HFFc6 (cell line): ENCODE results near the gene ARID3A. TPM values are rescaled to one million over a fixed set of nuclear protein-coding genes. Genes with fewer than 3 reads are reported as not detected.

ENCODE experiments used
- DNase-seq: peaks from one replicate; pipeline ENCODE4 v3.0.0-alpha.2; 2018
- H3K27ac Mint-ChIP-seq: 2 replicates; pipeline ENCODE4 v1.8.0; 2020; ENCODE audit warnings: mild to moderate bottlenecking, mixed read lengths
- H3K27me3 Mint-ChIP-seq: 2 replicates; pipeline ENCODE4 v1.8.0; 2021; ENCODE audit warnings: mild to moderate bottlenecking, moderate library complexity, mixed read lengths; ENCODE audit not compliant: insufficient read depth
- H3K36me3 Mint-ChIP-seq: 2 replicates; pipeline ENCODE4 v1.8.0; 2021; ENCODE audit warnings: low read depth, mixed read lengths
- H3K4me1 Mint-ChIP-seq: 2 replicates; pipeline ENCODE4 v1.8.0; 2020; ENCODE audit warnings: low read depth, mixed read lengths
- H3K4me3 Mint-ChIP-seq: 2 replicates; pipeline ENCODE4 v1.8.0; 2020; ENCODE audit warnings: mild to moderate bottlenecking, moderate library complexity, mixed read lengths
- H3K9me3 Mint-ChIP-seq: 2 replicates; pipeline ENCODE4 v1.8.0; 2020; ENCODE audit warnings: mild to moderate bottlenecking, mixed read lengths
- CTCF ChIP-seq: fragments of 200-600 bp; sonication (generic); IDR thresholded peaks from 2 replicates; pipeline ENCODE4 v1.5.0; 2021; ENCODE audit warnings: antibody characterized with exemption, mild to moderate bottlenecking
- total RNA-seq, 6 experiments: library from RNA; stranded (reverse); fragmentation: NEBNext Ultra II Directional; extraction: Animal tissue kit (Norgen Biotek cat#: 25700); gene quantifications; 2 replicates in 1 of 6; 3 replicates in 5 of 6; pipeline ENCODE4 v1.2.3, GENCODE V29; 2021

The ARID3A gene
- total RNA-seq, 6 experiments from 2014 or later = 35.1 to 44.2 (median 38.4) TPM

- H3K9me3 Mint-ChIP-seq = no peaks in the 10 kb centered on the region
- TF ChIP-seq CTCF = no peak
- H3K27me3 Mint-ChIP-seq = peaks cover 11% of the 10 kb centered on the region
- no peak overlapping the region for H3K4me3 Mint-ChIP-seq
- H3K4me1 Mint-ChIP-seq = peaks cover 5% of the 10 kb centered on the region; the same call in 1 of the 2 replicates
- peaks cover 4% of the 10 kb centered on the region; the same call in 1 of the 2 replicates for H3K36me3 Mint-ChIP-seq
- no peak for DNase-seq
- no peak overlapping the region for H3K27ac Mint-ChIP-seq
Measured at GRCh38 chr19:991932-992669, 66.3 kb downstream of the ARID3A start.

DNA sequence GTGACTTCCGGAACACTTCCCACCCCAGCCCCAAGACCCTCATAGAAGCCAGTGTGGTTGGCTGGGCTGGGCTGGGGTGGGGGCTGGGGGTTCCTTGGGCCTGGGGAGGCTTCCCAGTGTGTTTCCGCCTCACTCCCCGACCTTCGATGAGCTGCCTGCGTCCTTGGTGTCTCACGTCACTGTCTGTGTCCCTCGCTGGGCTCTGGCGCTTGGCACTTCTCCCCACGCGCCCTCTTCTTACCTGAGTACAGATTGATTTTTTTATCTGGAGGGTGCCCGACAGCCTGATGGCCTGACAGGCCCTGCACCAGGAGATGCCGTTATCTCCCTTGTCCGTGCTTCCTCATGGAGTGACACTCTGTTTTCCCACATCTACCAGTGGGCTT, 66.8 kb downstream of the ARID3A start:
- no peak for TF ChIP-seq CTCF
- no peaks in the 10 kb centered on the region for H3K9me3 Mint-ChIP-seq
- DNase-seq = no peak
- no peak overlapping the region for H3K27ac Mint-ChIP-seq
- H3K27me3 Mint-ChIP-seq = peaks cover 13% of the 10 kb centered on the region
- no peak overlapping the region for H3K4me3 Mint-ChIP-seq
- H3K36me3 Mint-ChIP-seq = peaks cover 4% of the 10 kb centered on the region; the same call in 1 of the 2 replicates
- H3K4me1 Mint-ChIP-seq = peaks cover 5% of the 10 kb centered on the region; the same call in 1 of the 2 replicates

- Mint-ChIP-seq H3K27ac (no peak overlapping the region), H3K36me3 (peaks cover 4% of the 10 kb centered on the region; the same call in 1 of the 2 replicates)
- no peak for DNase-seq
Measured at GRCh38 chr19:993361-993830, 67.6 kb downstream of the ARID3A start.

GRCh38 chr19:993831-994393, 68.1 kb downstream of the ARID3A start:
- H3K4me3 Mint-ChIP-seq = no peak overlapping the region
- peaks cover 5% of the 10 kb centered on the region; the same call in 1 of the 2 replicates for H3K4me1 Mint-ChIP-seq
- peaks cover 19% of the 10 kb centered on the region for H3K27me3 Mint-ChIP-seq
- no peak for TF ChIP-seq CTCF
- no peak for DNase-seq
- H3K27ac Mint-ChIP-seq = no peak overlapping the region
- H3K9me3 Mint-ChIP-seq = no peaks in the 10 kb centered on the region
- H3K36me3 Mint-ChIP-seq = peaks cover 4% of the 10 kb centered on the region; the same call in 1 of the 2 replicates

More at GRCh38 chr19:993361-993830, 67.6 kb downstream of the ARID3A start:
- Mint-ChIP-seq H3K4me1 (peaks cover 5% of the 10 kb centered on the region; the same call in 1 of the 2 replicates), H3K9me3 (no peaks in the 10 kb centered on the region), H3K4me3 (no peak overlapping the region), H3K27me3 (peaks cover 16% of the 10 kb centered on the region)
- 0 out of 2 replicates have a peak, but pooled peaks have one; percentile 7 for TF ChIP-seq CTCF

- Mint-ChIP-seq H3K9me3 (no peaks in the 10 kb centered on the region), H3K36me3 (peaks cover 4% of the 10 kb centered on the region; the same call in 1 of the 2 replicates), H3K27ac (no peak overlapping the region), H3K4me1 (peaks cover 5% of the 10 kb centered on the region; the same call in 1 of the 2 replicates), H3K4me3 (no peak overlapping the region), H3K27me3 (peaks cover 21% of the 10 kb centered on the region)
- no peak for DNase-seq
- no peak for TF ChIP-seq CTCF
Measured at GRCh38 chr19:994516-994915, 68.7 kb downstream of the ARID3A start.
